ENCODE results near the gene FBXO24.

DNA sequence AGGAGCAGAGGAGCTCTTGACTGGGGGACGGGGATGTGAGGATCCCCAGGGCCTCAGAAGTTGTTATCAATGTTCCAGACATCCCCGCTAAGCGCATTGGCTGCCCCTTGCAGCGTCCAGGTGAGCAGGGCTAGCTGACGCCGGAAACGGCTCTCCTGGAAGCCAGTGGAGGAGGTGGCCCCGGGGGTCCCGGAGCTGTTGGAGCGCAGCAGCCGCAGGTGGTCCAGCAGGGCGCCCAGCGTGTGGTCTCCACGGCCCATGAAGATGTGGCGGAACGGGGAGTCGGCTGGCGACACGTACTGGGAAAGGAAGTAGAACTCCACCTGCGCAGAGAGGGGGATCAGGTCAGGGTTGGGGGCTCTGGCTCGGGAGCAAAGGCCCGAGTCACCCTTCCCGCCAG is 34.7 kb downstream of the FBXO24 start:
- TF ChIP-seq CTCF (IDR thresholded peaks at IDR 0.05) (no peak), POLR2AphosphoS5 (IDR thresholded peaks at IDR 0.05) (no peak), POLR2A (IDR thresholded peaks at IDR 0.05) (no peak), EP300 (IDR thresholded peaks at IDR 0.05) (no peak)

All from upper lobe of left lung (tissue), 4 donors.